ENCODE measurements around the gene DNASE2.

DNASE2 gene

GRCh38 chr19:12886969-12887747 is 5.9 kb upstream of the DNASE2 start, which contains the start of gene KLF1:
TSS of gene KLF1 (minus strand) at chr19:12887201. CDS start at chr19:12887140, 61 bp downstream.
- DNase-seq (ENCODE audit: low read depth) = no peak

- DNase-seq (ENCODE audit: low read depth) = no peak
Measured at GRCh38 chr19:12886651-12886968, 5.4 kb upstream of the DNASE2 start.

GRCh38 chr19:12885749-12886650 is 4.8 kb upstream of the DNASE2 start:
- no peak for DNase-seq (ENCODE audit: low read depth)

- no peak for DNase-seq (ENCODE audit: low read depth)
Measured at GRCh38 chr19:12884926-12885748, 3.9 kb upstream of the DNASE2 start.

- DNase-seq (ENCODE audit: low read depth) = no peak
Measured at GRCh38 chr19:12884627-12884925, 3.3 kb upstream of the DNASE2 start.

GRCh38 chr19:12884202-12884601 is 3.0 kb upstream of the DNASE2 start:
- DNase-seq (ENCODE audit: low read depth) = no peak

GRCh38 chr19:12882589-12882988 is 1.3 kb upstream of the DNASE2 start:
- DNase-seq (ENCODE audit: low read depth) = no peak

GRCh38 chr19:12880551-12881171 is 588 bp downstream of the DNASE2 start:
- DNase-seq (ENCODE audit: low read depth) = no peak

GRCh38 chr19:12875086-12875485 is 6.2 kb downstream of the DNASE2 start:
- DNase-seq (ENCODE audit: low read depth) = no peak

GRCh38 chr19:12873891-12874745 is 7.1 kb downstream of the DNASE2 start:
- DNase-seq (ENCODE audit: low read depth) = no peak

GRCh38 chr19:12872941-12873890 is 8.0 kb downstream of the DNASE2 start:
- peak; percentile 22 for DNase-seq (ENCODE audit: low read depth)

- DNase-seq (ENCODE audit: low read depth) = no peak
Measured at GRCh38 chr19:12872255-12872654, 9.0 kb downstream of the DNASE2 start.

- no peak for DNase-seq (ENCODE audit: low read depth)
Measured at GRCh38 chr19:12871681-12872080, 9.6 kb downstream of the DNASE2 start.

GRCh38 chr19:12868540-12869112 is 12.6 kb downstream of the DNASE2 start:
- no peak for DNase-seq (ENCODE audit: low read depth)

GRCh38 chr19:12867120-12868099 is 13.8 kb downstream of the DNASE2 start:
- DNase-seq (ENCODE audit: low read depth) = peak; percentile 20

GRCh38 chr19:12866416-12867119 is 14.7 kb downstream of the DNASE2 start:
- DNase-seq (ENCODE audit: low read depth) = no peak

- no peak for DNase-seq (ENCODE audit: low read depth)
Measured at GRCh38 chr19:12865746-12866415, 15.4 kb downstream of the DNASE2 start.
